HUES6 (cell line): ENCODE measurements around the gene GGT5.

Experiments
- H3K27ac ChIP-seq: 2 replicates; pipeline ENCODE4 v1.7.0; 2013; ENCODE audit warnings: low read depth, mild to moderate bottlenecking, low read length, inconsistent platforms
- H3K27me3 ChIP-seq: 2 replicates; pipeline ENCODE4 v1.6.1; 2013; ENCODE audit warnings: low read length; ENCODE audit not compliant: control insufficient read depth, insufficient read depth
- H3K36me3 ChIP-seq: 2 replicates; pipeline ENCODE4 v1.6.1; 2013; ENCODE audit warnings: low read length; ENCODE audit not compliant: control insufficient read depth, insufficient read depth
- H3K4me1 ChIP-seq: 2 replicates; pipeline ENCODE4 v1.6.1; 2013; ENCODE audit warnings: low read length; ENCODE audit not compliant: control insufficient read depth, insufficient read depth
- H3K4me3 ChIP-seq: 2 replicates; pipeline ENCODE4 v1.5.1; 2013; ENCODE audit warnings: low read depth, low read length
- H3K9ac ChIP-seq: one replicate; pipeline ENCODE4 v1.6.1; 2013; ENCODE audit warnings: mild to moderate bottlenecking, low read length
- H3K9me3 ChIP-seq: 2 replicates; pipeline ENCODE4 v1.6.1; 2013; ENCODE audit warnings: low read depth, low read length; ENCODE audit not compliant: control insufficient read depth, insufficient read depth

The GGT5 gene

GRCh38 chr22:24200619-24201212, 44.2 kb downstream of the GGT5 start:
- no peak overlapping the region for H3K27ac ChIP-seq
- no peak overlapping the region for H3K4me3 ChIP-seq
- no peaks in the 10 kb centered on the region for H3K36me3 ChIP-seq
- H3K9ac ChIP-seq = no peak overlapping the region
- no peaks in the 10 kb centered on the region for H3K27me3 ChIP-seq
- H3K9me3 ChIP-seq = peaks cover 11% of the 10 kb centered on the region
- peaks cover 3% of the 10 kb centered on the region; the same call in 1 of the 2 replicates for H3K4me1 ChIP-seq

- Histone ChIP-seq H3K36me3 (no peaks in the 10 kb centered on the region), H3K9ac (no peak overlapping the region), H3K27me3 (no peaks in the 10 kb centered on the region), H3K9me3 (no peaks in the 10 kb centered on the region), H3K4me3 (no peak overlapping the region), H3K27ac (no peak overlapping the region), H3K4me1 (peaks cover 3% of the 10 kb centered on the region; the same call in 1 of the 2 replicates)
Observed at GRCh38 chr22:24198682-24199052, 46.2 kb downstream of the GGT5 start.

DNA sequence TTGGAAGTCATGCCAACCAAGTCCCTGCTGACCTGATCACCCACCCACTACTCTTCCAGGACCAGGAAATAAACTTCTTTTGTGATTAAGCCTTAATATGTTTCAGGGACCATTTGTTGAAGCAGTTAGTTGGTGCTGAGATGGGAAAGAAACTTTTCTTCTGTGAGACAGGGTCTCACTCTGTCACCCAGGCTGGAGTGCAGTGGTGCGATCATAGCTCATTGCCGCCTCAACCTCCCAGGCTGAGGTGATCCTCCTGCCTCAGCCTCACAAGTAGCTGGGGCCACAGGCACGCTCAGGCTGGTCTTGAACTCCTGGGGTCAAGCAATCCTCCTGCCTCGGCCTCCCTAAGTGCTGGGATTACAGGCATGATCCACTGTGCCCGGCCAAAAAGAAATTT, 53.0 kb downstream of the GGT5 start:
- Histone ChIP-seq H3K27me3 (no peaks in the 10 kb centered on the region), H3K9me3 (no peaks in the 10 kb centered on the region), H3K27ac (no peak overlapping the region), H3K9ac (no peak overlapping the region), H3K4me3 (no peak overlapping the region), H3K36me3 (no peaks in the 10 kb centered on the region), H3K4me1 (no peaks in the 10 kb centered on the region)

DNA sequence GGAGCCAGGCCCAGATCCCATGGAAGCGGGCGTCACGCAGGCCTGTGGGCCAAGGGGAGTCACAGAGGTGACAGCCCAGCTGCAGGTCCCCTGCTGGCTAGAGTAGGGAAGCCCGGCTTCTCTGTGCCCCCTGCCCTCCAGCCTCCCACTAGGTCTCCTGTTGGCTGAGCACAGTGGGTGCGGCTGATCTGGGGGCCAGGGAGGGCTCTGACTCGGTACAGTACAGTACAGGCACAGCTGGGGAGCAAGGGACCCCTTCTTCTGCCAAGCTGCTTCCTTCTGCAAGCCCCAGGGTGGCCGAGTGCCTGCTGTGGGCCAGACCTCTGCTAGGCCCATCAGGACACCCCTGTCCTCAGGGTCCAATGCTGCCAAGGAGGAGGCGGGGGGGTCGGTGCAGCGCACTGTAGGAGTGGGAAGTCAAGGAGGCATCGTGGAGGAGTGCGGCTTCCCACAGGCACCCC, 53.5 kb downstream of the GGT5 start:
- no peak overlapping the region for H3K4me3 ChIP-seq
- H3K27me3 ChIP-seq = no peaks in the 10 kb centered on the region
- no peaks in the 10 kb centered on the region for H3K36me3 ChIP-seq
- H3K27ac ChIP-seq = no peak overlapping the region
- H3K9ac ChIP-seq = no peak overlapping the region
- no peaks in the 10 kb centered on the region for H3K9me3 ChIP-seq
- no peaks in the 10 kb centered on the region for H3K4me1 ChIP-seq

GRCh38 chr22:24190596-24191208, 54.2 kb downstream of the GGT5 start:
- Histone ChIP-seq H3K27ac (no peak overlapping the region), H3K36me3 (no peaks in the 10 kb centered on the region)

GRCh38 chr22:24190159-24190540, 54.7 kb downstream of the GGT5 start:
- H3K9me3 ChIP-seq = no peaks in the 10 kb centered on the region
- H3K9ac ChIP-seq = no peak overlapping the region
- H3K36me3 ChIP-seq = no peaks in the 10 kb centered on the region
- no peak overlapping the region for H3K27ac ChIP-seq
- H3K27me3 ChIP-seq = no peaks in the 10 kb centered on the region
- no peak overlapping the region for H3K4me3 ChIP-seq
- no peaks in the 10 kb centered on the region for H3K4me1 ChIP-seq

More at GRCh38 chr22:24190596-24191208, 54.2 kb downstream of the GGT5 start:
- Histone ChIP-seq H3K9me3 (no peaks in the 10 kb centered on the region), H3K4me1 (no peaks in the 10 kb centered on the region), H3K9ac (no peak overlapping the region), H3K4me3 (no peak overlapping the region), H3K27me3 (no peaks in the 10 kb centered on the region)

DNA sequence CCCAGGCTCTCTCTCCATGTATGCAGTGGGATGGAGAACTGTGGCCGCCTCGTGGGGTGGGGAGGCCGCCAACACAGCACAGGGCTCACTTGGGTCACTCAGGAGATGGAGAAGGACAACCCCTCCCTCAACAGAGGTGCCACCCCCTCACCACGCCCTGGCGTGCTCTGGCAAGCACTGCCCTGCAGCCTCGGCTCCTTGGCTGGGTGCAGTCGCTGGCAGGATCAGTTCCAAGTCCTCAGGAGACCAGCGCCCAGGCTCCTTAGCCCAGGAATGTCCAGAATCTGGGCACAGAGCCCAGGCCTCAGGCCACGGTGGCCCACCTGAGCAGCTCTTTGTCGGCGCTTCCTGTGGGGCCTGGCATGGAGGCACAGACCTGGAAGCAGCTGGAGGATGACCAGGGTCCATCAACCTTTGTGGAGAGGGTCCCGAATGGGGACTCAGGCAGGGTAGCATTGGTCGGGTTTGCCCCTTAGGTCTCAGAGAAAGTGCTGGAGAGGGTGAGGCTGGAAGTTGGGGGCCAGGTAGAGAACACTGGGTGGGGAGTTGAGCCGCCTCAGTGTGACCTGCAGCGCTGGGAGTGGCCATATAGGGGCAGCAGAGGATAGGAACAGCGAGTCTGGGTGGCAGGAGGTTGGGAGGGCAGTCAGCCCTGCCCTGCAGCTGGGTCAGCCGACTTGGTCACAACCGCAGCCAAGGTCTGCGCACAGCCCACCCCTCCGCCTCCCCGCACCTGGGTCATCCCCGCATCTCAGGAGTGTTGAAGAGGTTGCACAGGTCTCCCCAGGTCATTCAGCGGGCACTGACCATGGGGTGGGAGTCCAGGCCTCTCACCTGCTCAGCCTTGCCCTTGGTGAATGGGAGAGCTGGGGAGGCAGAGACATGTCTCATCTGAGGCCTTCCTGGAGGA, 55.4 kb downstream of the GGT5 start:
- Histone ChIP-seq H3K4me1 (no peaks in the 10 kb centered on the region), H3K27ac (no peak overlapping the region), H3K9me3 (no peaks in the 10 kb centered on the region), H3K9ac (no peak overlapping the region), H3K36me3 (no peaks in the 10 kb centered on the region), H3K4me3 (no peak overlapping the region), H3K27me3 (no peaks in the 10 kb centered on the region)

- Histone ChIP-seq H3K27me3 (no peaks in the 10 kb centered on the region), H3K9me3 (no peaks in the 10 kb centered on the region), H3K4me3 (no peak overlapping the region), H3K4me1 (no peaks in the 10 kb centered on the region), H3K9ac (no peak overlapping the region), H3K36me3 (no peaks in the 10 kb centered on the region), H3K27ac (no peak overlapping the region)
Observed at GRCh38 chr22:24188705-24189248, 56.1 kb downstream of the GGT5 start.

DNA sequence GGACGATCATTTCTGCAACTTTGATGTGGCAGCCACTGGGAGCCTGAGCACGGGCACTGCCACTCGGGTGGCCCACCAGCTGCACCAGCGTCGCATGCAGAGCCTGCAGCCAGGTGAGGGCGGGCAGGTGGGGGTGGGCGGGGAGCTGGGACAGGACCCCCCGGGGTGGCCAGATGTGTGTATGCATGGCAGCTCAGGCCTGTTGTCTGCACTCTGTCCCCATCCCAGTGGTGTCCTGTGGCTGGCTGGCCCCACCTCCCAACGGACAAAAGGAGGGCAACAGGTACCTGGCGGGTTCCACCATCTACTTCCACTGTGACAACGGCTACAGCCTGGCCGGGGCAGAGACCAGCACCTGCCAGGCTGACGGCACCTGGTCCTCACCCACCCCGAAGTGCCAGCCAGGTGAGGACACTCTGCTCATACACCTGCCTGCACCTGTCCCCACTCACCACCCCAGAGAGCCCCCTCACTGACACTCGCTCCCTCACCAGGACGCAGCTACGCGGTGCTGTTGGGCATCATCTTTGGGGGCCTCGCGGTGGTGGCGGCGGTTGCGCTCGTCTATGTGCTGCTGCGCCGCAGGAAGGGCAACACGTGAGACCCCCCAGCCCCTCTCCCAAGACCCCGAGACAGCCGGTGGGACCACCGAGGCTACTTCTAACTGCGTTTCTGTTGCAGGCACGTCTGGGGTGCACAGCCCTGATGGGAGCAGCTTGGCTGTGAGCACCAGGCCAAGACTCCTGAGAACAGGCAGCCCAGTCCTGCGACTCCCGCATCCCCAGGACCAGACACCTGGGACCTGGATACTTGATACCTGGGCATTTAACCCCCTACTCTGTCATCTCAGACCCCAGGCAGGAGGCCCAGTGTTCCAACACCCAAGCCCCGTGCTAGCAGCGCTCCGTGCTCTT, 56.9 kb downstream of the GGT5 start:
- Histone ChIP-seq H3K4me3 (no peak overlapping the region), H3K27ac (no peak overlapping the region), H3K36me3 (no peaks in the 10 kb centered on the region), H3K4me1 (no peaks in the 10 kb centered on the region), H3K9me3 (no peaks in the 10 kb centered on the region), H3K27me3 (no peaks in the 10 kb centered on the region), H3K9ac (no peak overlapping the region)

GRCh38 chr22:24186892-24187670, 57.8 kb downstream of the GGT5 start:
- Histone ChIP-seq H3K4me1 (no peaks in the 10 kb centered on the region), H3K9ac (no peak overlapping the region), H3K27ac (no peak overlapping the region), H3K9me3 (no peaks in the 10 kb centered on the region), H3K36me3 (no peaks in the 10 kb centered on the region), H3K27me3 (no peaks in the 10 kb centered on the region), H3K4me3 (no peak overlapping the region)
